PC-9 (cell line): ENCODE measurements around the gene IL3. TPM values are rescaled to one million over a fixed set of nuclear protein-coding genes. Genes with fewer than 3 reads are reported as not detected.
A peak's percentile ranks its signal among the peaks of the same experiment; 100 is the strongest.

Experiments used
- BruUV-seq: library from RNA; stranded (reverse); fragments of 400-500 nt; replicated peaks from 2 replicates; lab custom pipeline; 2021; lab: Mats Ljungman, UMichigan
- CTCF ChIA-PET: fragments of 300-600 bp; sonication (Branson Sonifier 250); formaldehyde crosslinking; loops from one replicate; lab custom pipeline; 2022; ENCODE audit warnings: antibody characterized with exemption; lab: Charles Lee
- POLR2A ChIA-PET: fragments of 300-600 bp; sonication (Branson Sonifier 250); formaldehyde crosslinking; loops from one replicate; lab custom pipeline; 2022; ENCODE audit warnings: antibody characterized with exemption; ENCODE audit not compliant: unreplicated experiment; lab: Charles Lee
- DNase-seq, 2 experiments: peaks; one replicate each; pipeline versions ENCODE4 v3.0.0 to v3.0.0-alpha.2; 2015 to 2022; ENCODE audit warnings: mixed read lengths in 1 of 2
- H2AFZ ChIP-seq: fragments of 200-600 bp; sonication (generic); 2 replicates; pipeline ENCODE4 v1.8.1; 2017; ENCODE audit warnings: antibody characterized with exemption
- H3F3A ChIP-seq: fragments of 200-600 bp; sonication (generic); 2 replicates; pipeline ENCODE4 v1.8.1; 2017; ENCODE audit warnings: antibody characterized with exemption, mild to moderate bottlenecking, low read depth; ENCODE audit not compliant: insufficient read depth
- H3K27ac ChIP-seq: fragments of 200-600 bp; sonication (generic); 2 replicates; pipeline ENCODE4 v1.6.1; 2016; ENCODE audit warnings: mixed run types
- H3K27me3 ChIP-seq: fragments of 200-600 bp; sonication (generic); 2 replicates; pipeline ENCODE4 v1.6.1; 2016; ENCODE audit warnings: low read depth, mixed run types; ENCODE audit not compliant: insufficient read depth
- H3K36me3 ChIP-seq: fragments of 200-600 bp; sonication (generic); 2 replicates; pipeline ENCODE4 v1.6.1; 2016; ENCODE audit warnings: low read depth, mixed run types
- H3K4me1 ChIP-seq: fragments of 200-600 bp; sonication (generic); replicated peaks from 2 replicates; pipeline ENCODE4 v1.6.1; 2016; ENCODE audit warnings: mixed run types; ENCODE audit not compliant: insufficient read depth
- H3K4me2 ChIP-seq: fragments of 200-600 bp; sonication (generic); 2 replicates; pipeline ENCODE4 v1.6.1; 2017; ENCODE audit warnings: mixed run types
- H3K4me3 ChIP-seq: fragments of 200-600 bp; sonication (generic); 2 replicates; pipeline ENCODE4 v1.6.1; 2016; ENCODE audit warnings: mixed run types
- H3K79me2 ChIP-seq: fragments of 200-600 bp; sonication (generic); 2 replicates; pipeline ENCODE4 v1.6.1; 2017; ENCODE audit warnings: low read depth, mixed run types
- H3K9me2 ChIP-seq: fragments of 200-600 bp; sonication (generic); 2 replicates; pipeline ENCODE4 v1.8.1; 2017; ENCODE audit warnings: mild to moderate bottlenecking; ENCODE audit not compliant: insufficient read depth
- H3K9me3 ChIP-seq: fragments of 200-600 bp; sonication (generic); 2 replicates; pipeline ENCODE4 v1.8.1; 2016; ENCODE audit warnings: low read depth; ENCODE audit not compliant: insufficient read depth
- H4K20me1 ChIP-seq: fragments of 200-600 bp; sonication (generic); 2 replicates; pipeline ENCODE4 v1.8.1; 2017; ENCODE audit not compliant: insufficient read depth
- CTCF ChIP-seq: fragments of 200-600 bp; sonication (generic); conservative IDR thresholded peaks from 2 replicates; pipeline ENCODE4 v1.6.1; 2017; ENCODE audit warnings: mixed run types, antibody characterized with exemption, mild to moderate bottlenecking, moderate library complexity
- EZH2 ChIP-seq: fragments of 200-600 bp; sonication (generic); IDR thresholded peaks from 2 replicates; pipeline ENCODE4 v1.8.0; 2017; ENCODE audit warnings: antibody characterized with exemption, low read depth
- intact Hi-C: fragments of 100-400 bp; cut with micrococcal nuclease; formaldehyde crosslinking; loops from one replicate; pipeline ENCODE4 v1.10.0; 2022; ENCODE audit not compliant: unreplicated experiment
- total RNA-seq: library from RNA; stranded (reverse); gene quantifications from 2 replicates; pipeline ENCODE4 v1.2.3, GENCODE V29; 2021

Gene IL3
- total RNA-seq, 1 experiment from 2014 or later, result not detected

GRCh38 chr5:132074091-132074771 lies 13.8 kb downstream of the IL3 start:
- Histone ChIP-seq H3K4me2 (peak overlapping the region; percentile 70), H3F3A (peaks cover 20% of the 10 kb centered on the region; the same call in 1 of the 2 replicates), H4K20me1 (no peaks in the 10 kb centered on the region), H3K9me3 (no peaks in the 10 kb centered on the region), H3K4me1 (peaks cover 40% of the 10 kb centered on the region), H2AFZ (no peak overlapping the region), H3K27ac (peak overlapping the region; percentile 83), H3K27me3 (no peaks in the 10 kb centered on the region), H3K9me2 (no peaks in the 10 kb centered on the region), H3K36me3 (no peaks in the 10 kb centered on the region), H3K79me2 (no peaks in the 10 kb centered on the region), H3K4me3 (no peak overlapping the region)
- TF ChIP-seq EZH2 (no peak), CTCF (no peak)
- DNase-seq, result peak in 1 of 2 experiments; percentile 46
- intact Hi-C loops, result loop anchor here (1.0 to 2.0 kb wide), 2 partner anchors 29 to 295 kb away; partner anchors contain the start of gene SLC22A5
- no TSS peak for BruUV-seq
- ChIA-PET POLR2A (interaction anchor here (0.7 kb wide), 1 partner anchor 352 kb away, joined by 3 read pairs; no protein-coding TSS in a partner anchor), CTCF (no interaction called here)

DNA sequence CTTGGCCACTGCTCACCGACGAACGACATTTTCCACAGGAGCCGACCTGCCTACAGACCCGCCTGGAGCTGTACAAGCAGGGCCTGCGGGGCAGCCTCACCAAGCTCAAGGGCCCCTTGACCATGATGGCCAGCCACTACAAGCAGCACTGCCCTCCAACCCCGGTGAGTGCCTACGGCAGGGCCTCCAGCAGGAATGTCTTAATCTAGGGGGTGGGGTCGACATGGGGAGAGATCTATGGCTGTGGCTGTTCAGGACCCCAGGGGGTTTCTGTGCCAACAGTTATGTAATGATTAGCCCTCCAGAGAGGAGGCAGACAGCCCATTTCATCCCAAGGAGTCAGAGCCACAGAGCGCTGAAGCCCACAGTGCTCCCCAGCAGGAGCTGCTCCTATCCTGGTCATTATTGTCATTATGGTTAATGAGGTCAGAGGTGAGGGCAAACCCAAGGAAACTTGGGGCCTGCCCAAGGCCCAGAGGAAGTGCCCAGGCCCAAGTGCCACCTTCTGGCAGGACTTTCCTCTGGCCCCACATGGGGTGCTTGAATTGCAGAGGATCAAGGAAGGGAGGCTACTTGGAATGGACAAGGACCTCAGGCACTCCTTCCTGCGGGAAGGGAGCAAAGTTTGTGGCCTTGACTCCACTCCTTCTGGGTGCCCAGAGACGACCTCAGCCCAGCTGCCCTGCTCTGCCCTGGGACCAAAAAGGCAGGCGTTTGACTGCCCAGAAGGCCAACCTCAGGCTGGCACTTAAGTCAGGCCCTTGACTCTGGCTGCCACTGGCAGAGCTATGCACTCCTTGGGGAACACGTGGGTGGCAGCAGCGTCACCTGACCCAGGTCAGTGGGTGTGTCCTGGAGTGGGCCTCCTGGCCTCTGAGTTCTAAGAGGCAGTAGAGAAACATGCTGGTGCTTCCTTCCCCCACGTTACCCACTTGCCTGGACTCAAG lies 14.6 kb downstream of the IL3 start:
- intact Hi-C loops, result loop anchor here (1.0 to 2.0 kb wide), 2 partner anchors 28 to 294 kb away; partner anchors contain the start of gene SLC22A5
- ChIA-PET POLR2A (no interaction called here), CTCF (no interaction called here)
- BruUV-seq, result no TSS peak
- Histone ChIP-seq H4K20me1 (no peaks in the 10 kb centered on the region), H2AFZ (no peak overlapping the region), H3K4me1 (peaks cover 40% of the 10 kb centered on the region), H3K4me2 (peak overlapping the region; percentile 70), H3K27ac (no peak overlapping the region), H3F3A (peaks cover 20% of the 10 kb centered on the region; the same call in 1 of the 2 replicates), H3K79me2 (no peaks in the 10 kb centered on the region), H3K9me3 (no peaks in the 10 kb centered on the region), H3K27me3 (no peaks in the 10 kb centered on the region), H3K36me3 (no peaks in the 10 kb centered on the region), H3K9me2 (no peaks in the 10 kb centered on the region), H3K4me3 (no peak overlapping the region)
- no peak for DNase-seq
- no peak for TF ChIP-seq CTCF
- TF ChIP-seq EZH2, result no peak

- TF ChIP-seq CTCF (no peak), EZH2 (no peak)
- DNase-seq, result no peak
- Histone ChIP-seq H3K9me2 (no peaks in the 10 kb centered on the region), H3F3A (peaks cover 20% of the 10 kb centered on the region; the same call in 1 of the 2 replicates), H3K4me3 (no peak overlapping the region), H3K27me3 (no peaks in the 10 kb centered on the region), H3K9me3 (no peaks in the 10 kb centered on the region), H3K4me1 (peaks cover 40% of the 10 kb centered on the region), H2AFZ (no peak overlapping the region), H3K27ac (no peak overlapping the region), H3K79me2 (no peaks in the 10 kb centered on the region), H3K4me2 (peak overlapping the region; percentile 70; the same call in 1 of the 2 replicates), H4K20me1 (no peaks in the 10 kb centered on the region), H3K36me3 (no peaks in the 10 kb centered on the region)
- ChIA-PET CTCF (no interaction called here), POLR2A (no interaction called here)
- intact Hi-C loops, result loop anchor here (2.0 kb wide), 1 partner anchor 27 kb away; no protein-coding TSS in a partner anchor
- BruUV-seq, result no TSS peak
These were observed 15.2 kb downstream of the IL3 start for GRCh38 chr5:132075719-132076077.
